GM19463 (cell line): ENCODE data around the gene MAP2K5.

Source experiments
- ATAC-seq: cut with Tn5 transposase; IDR thresholded peaks from one replicate; pipeline ENCODE4 v1.9.1; 2021; ENCODE audit warnings: mild to moderate bottlenecking, moderate library complexity; ENCODE audit not compliant: unreplicated experiment

MAP2K5 gene

DNA sequence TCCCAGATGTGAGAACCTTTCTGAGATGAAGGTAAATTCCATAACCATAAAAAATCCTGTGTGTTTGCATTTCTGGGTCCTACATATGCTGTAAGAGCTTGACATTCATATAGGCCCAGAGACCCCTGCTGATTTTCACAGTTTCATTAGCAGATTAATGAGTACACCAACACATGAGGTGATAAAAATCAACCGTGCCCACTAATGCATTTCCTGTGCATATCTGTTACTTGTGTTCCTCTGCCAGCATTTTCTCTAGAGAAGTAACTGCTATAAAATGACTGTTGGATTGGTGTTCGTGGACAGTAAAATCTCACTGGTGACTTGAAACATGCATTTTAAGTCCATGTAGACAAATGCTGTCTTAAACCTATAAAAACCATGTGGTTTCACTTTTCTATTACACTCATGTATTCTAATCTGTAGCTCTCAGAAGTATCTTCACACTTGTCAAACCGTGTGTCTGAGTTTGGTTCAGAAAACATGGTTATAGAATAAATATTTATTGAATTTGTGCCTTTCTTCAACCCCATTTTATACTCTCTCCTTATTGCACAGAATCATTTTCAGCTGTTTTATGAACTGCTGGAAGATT, 14.6 kb downstream of the MAP2K5 start:
- ATAC-seq = no peak

DNA sequence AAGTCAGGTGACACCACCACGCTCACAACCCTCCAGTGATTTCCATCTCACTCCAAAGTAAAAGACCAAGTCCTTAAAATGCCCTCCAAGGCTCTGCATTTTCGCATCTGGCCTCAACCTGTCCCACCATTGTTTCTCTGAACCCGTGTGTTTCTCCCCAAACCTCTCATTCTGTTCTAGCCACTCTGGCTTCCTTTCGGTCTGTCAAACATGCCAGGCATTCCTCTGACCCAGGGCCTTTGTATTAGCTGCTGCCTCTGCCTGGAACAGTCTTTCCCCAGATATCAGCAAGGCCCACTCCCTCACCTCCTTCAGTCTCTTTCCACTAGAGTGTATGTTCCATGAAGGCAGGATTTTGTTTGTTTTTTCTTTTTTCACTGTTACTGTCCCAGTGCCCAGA, 16.0 kb downstream of the MAP2K5 start:
- no peak for ATAC-seq

GRCh38 chr15:67559158-67559557, 16.7 kb downstream of the MAP2K5 start:
- ATAC-seq = no peak

DNA sequence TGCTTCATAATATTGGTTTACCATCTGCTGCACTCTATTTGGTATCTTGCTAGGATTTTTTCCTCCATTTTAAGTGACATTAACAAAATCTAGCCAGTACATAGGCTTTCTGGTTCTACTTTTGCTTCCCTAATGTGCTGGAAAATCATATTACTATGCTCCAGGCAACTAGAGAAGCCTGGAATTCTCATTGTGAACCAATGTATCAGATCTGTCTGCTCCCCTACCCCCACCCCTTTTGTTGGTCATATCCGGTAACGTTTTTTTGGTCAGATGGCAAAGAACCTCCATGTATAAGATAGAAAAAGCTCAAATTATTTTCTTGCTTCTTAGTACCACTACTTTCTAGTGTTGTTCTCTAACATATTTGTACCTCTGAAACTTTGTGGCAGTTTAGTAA, 17.1 kb downstream of the MAP2K5 start:
- no peak for ATAC-seq

- ATAC-seq = no peak
Observed at GRCh38 chr15:67560320-67560719, 17.8 kb downstream of the MAP2K5 start.

DNA sequence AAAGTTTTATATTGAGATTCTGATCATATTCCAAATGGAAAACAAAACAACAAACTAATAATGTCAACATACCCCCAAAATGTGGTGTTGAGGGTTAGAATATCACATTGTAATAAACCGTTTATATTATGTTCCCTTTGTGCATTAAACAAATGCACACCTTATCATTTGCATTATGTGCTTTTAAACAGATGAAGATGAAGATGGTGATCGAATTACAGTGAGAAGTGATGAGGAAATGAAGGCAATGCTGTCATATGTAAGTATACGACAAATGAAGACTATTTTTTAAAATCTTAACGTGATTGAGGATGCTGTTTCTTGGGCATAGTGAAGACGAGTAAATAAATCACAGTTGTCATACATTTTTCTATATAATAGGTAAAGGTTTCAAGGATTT, 20.6 kb downstream of the MAP2K5 start:
- no peak for ATAC-seq

GRCh38 chr15:67564021-67564967, 21.8 kb downstream of the MAP2K5 start:
- ATAC-seq = peak; percentile 88

DNA sequence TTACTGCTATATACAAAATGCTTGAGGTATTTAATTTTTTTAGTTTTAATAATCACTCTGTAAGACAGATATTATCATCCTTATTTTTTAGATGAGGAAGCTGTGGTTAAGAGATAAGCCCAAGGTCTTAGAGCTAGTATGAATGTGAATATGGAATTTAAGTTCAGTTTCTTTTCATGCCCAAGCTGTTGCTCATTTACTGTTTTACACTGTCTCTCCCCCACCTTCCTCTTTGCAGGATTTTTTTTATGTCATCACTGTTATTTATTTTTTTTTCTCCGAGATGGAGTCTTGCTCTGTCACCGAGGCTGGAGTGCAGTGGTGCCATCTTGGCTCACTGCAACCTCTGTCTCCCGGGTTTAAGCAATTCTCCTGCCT, 22.5 kb downstream of the MAP2K5 start:
- peak; percentile 26 for ATAC-seq

GRCh38 chr15:67569668-67570067, 27.2 kb downstream of the MAP2K5 start:
- no peak for ATAC-seq

GRCh38 chr15:67570875-67571647, 28.6 kb downstream of the MAP2K5 start:
- ATAC-seq = no peak

DNA sequence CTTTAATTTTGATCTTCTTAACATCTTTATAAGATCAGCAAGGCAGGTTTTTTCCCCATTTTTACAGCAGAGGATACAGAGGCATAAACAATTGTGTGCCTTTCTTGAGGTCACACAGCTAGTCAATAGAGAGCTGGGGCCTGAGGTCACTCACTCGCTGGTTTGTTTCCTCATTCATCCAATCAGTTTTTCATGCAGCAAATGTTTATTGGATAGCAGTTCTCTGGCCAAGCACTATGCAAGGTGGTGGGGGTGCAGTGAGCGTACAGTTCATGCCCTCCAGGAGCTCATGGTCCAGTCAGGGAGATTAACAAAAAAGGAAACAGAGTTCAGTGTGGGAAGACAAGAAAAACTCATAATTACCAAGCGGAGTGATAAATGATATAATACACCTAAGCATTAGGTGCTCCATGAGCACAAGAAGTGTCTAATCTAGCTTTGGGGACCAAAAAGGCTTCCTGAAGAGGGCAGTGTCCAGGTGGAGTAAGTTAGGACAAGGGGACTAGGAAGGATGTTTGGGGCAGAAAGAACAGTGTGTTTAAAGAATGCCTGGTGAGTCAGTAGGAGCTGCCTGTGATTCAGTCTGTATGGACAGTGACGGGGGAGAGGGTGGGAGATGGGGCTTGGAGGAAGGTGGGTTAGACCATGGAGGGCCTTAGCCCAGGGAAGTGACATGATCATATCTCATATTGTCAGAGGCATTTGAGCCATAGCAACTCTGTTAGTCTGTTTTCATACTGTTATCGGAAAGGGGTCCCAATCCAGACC, 29.3 kb downstream of the MAP2K5 start:
- ATAC-seq = no peak

DNA sequence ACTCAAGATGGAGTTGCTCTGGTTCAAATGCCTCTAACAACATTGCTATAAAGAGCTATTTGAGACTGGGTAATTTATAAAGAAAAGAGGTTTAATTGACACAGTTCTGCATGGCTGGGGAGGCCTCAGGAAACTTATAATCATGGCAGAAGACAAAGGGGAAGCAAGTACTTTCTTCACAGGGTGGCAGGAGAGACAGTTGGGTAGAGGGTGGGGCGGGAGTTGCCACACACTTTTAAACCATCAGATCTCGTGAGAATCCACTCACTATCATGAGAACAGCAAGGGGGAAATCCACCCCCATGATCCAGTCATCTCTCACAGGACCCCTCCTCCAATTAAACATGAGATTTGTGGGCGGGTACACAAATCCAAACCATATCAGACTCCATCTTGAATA, 30.7 kb downstream of the MAP2K5 start:
- no peak for ATAC-seq

DNA sequence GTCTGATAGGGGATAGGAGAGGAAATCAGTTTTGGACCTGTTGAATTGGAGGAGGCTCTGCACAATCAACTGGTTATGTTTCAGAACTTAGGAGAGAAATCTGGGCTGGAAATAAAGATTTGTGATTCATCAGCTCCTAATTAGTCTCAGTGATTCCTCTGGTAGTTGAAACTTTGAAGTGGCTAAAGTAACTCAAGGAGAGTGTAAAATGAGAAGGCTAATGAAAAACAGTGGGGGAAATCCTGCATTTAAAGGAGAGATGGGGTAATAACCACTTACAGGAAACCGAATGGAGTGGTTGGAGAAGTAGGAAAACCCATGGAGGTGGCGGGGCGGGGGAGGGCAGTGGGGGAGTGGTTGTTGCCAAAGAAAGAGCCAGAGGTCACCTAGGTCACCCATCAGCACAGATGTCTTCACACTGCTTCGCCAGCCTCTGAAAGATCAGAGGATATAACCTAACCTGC, 32.6 kb downstream of the MAP2K5 start:
- ATAC-seq = no peak

- ATAC-seq = no peak
Observed at GRCh38 chr15:67578020-67578600, 35.6 kb downstream of the MAP2K5 start.

- ATAC-seq = no peak
Observed at GRCh38 chr15:67579164-67579563, 36.7 kb downstream of the MAP2K5 start.

DNA sequence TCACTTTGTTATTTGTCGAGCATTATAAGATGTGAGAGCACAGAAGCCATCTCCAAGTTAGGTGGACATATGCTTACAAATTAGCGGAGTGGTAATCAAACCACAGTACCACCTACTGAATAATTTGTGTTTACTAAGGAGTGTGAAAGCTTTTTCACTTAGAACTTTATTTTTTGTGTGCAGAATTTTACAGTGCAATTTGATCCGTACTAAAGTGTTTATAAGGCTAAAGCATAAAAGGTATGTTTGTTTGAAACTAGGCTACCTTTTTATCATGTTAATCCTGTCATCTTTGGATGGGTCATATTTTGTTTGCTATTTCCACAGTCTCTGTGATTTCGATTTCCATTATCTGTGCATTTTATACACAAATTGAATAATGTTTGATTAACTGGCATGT, 37.5 kb downstream of the MAP2K5 start:
- ATAC-seq = no peak

- ATAC-seq = no peak
Observed at GRCh38 chr15:67584157-67584556, 41.7 kb downstream of the MAP2K5 start.

DNA sequence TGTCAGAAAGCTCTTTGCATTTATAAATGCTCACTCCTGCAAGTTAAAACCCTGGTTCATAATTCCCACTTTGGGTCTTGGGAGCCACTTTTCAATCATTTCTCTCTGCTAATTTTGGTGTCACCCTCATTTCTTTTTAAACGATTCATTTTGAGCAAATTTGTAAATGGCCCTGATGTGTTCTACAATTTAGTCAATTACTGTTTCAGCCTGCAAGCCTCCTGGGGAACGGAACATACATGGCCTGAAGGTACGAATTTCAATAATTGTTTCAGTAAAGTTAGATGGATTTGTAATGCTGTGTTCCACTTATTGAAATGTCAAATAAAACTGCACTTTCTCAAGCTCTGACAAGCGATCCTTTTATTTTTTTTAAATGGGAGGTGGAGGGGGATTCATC, 43.2 kb downstream of the MAP2K5 start:
- ATAC-seq = no peak

DNA sequence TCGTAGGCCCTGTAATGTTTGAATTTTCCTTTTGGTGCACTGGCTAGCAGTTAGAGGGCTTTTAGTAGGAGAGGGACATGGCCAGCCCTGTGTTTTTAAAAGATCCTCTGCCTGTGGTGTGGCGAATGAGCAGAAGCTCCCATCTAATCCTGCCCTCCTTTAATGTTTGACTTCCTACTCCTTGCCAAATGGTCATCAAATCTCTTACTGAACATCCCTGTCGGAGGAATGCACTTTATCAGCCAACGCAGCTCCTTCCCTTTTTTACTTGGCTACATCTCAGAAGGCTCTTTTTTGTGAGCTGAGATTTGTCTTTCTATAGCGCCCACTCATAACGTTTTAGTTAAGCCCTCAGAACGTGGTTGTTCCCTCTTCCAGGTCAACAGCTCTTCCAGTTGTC, 44.8 kb downstream of the MAP2K5 start:
- no peak for ATAC-seq

DNA sequence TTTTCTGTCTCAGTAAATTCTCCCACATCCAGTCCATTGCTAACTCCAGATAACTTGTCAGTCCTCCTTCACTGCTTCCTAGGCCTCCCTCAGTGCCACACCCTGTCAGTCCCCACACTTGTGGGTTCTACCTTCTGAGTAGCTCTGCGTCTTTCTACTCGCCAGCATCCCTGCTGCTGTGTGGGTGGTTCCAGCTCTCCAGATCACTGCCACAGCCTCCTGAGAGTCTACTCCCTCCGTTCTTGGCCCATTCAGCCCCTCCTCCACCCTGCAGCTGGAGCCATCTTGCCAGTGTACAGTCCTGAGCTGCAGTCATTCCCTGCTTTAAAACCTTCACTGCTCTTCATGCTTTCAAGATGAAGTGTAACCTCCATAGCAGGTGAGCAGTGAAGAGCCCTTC, 45.3 kb downstream of the MAP2K5 start:
- ATAC-seq = no peak
